NAMALWA (cell line): ENCODE results near the gene ERI3.
"Not testable (repeated sequence)": the region's sequence is repeated elsewhere in the genome, so short reads cannot be mapped to it uniquely, and the experiment has no call there.

Experiments
- DNase-seq: peaks from one replicate; pipeline ENCODE4 v3.0.0-alpha.2; 2015; ENCODE audit warnings: low spot score

Gene ERI3

GRCh38 chr1:44208226-44208625 lies 146.8 kb downstream of the ERI3 start:
- no peak for DNase-seq

GRCh38 chr1:44206545-44206944 lies 148.5 kb downstream of the ERI3 start:
- DNase-seq = not testable (repeated sequence)

- DNase-seq = no peak
Measured at GRCh38 chr1:44200336-44200735, 154.7 kb downstream of the ERI3 start.

- no peak for DNase-seq
Measured at GRCh38 chr1:44174630-44175029, 180.4 kb downstream of the ERI3 start.
